ENCODE measurements around the gene BCL10.
A peak's percentile ranks its signal among the peaks of the same experiment; 100 is the strongest.

BCL10 gene

GRCh38 chr1:85276215-85276977 is at the start of gene BCL10 (continued):
- TF ChIP-seq ZNF660 (tag by site-specific recombination; IDR thresholded peaks at IDR 0.05) (peak; percentile 14; the same call in 1 of the 2 replicates), ZNF169 (tag by site-specific recombination; IDR thresholded peaks at IDR 0.05) (no peak), SETDB1 (IDR thresholded peaks at IDR 0.05; ENCODE audit: insufficient read length, low read length) (peak; percentile 0), ZNF514 (tag by site-specific recombination; IDR thresholded peaks at IDR 0.05) (no peak), ZNF707 (tag by site-specific recombination; IDR thresholded peaks at IDR 0.05) (no peak), ZNF18 (tag by site-specific recombination; IDR thresholded peaks at IDR 0.05) (no peak), ZBTB11 (tag by site-specific recombination; conservative IDR thresholded peaks at IDR 0.05; ENCODE audit: low read depth) (peak; percentile 86; the same call in 1 of the 2 replicates), ZNF26 (tag by site-specific recombination; IDR thresholded peaks at IDR 0.05) (no peak), ZNF664 (tag by site-specific recombination; IDR thresholded peaks at IDR 0.05) (no peak), ZNF521 (tag by site-specific recombination; IDR thresholded peaks at IDR 0.05) (no peak), ZNF335 (tag by site-specific recombination; conservative IDR thresholded peaks at IDR 0.05) (peak; percentile 45; the same call in 1 of the 2 replicates), KLF8 (tag by site-specific recombination; IDR thresholded peaks at IDR 0.05) (peak; percentile 71; the same call in 1 of the 2 replicates), ZBTB17 (tag by site-specific recombination; IDR thresholded peaks at IDR 0.05) (peak; percentile 75), ZNF19 (tag by site-specific recombination; IDR thresholded peaks at IDR 0.05; ENCODE audit: low read depth) (no peak), ZNF341 (tag by site-specific recombination; IDR thresholded peaks at IDR 0.05; ENCODE audit: low read depth) (peak; percentile 69), ZNF24 (tag by site-specific recombination; IDR thresholded peaks at IDR 0.05) (peak; percentile 74; the same call in 1 of the 2 replicates), KLF16 (tag by site-specific recombination; IDR thresholded peaks at IDR 0.05) (peak; percentile 71), ZNF692 (tag by site-specific recombination; IDR thresholded peaks at IDR 0.05) (peak; percentile 65), PRDM10 (tag by site-specific recombination; IDR thresholded peaks at IDR 0.05) (no peak; the same call in 1 of the 2 replicates), ZBTB10 (tag by site-specific recombination; IDR thresholded peaks at IDR 0.05) (peak; percentile 55; the same call in 1 of the 2 replicates), PATZ1 (tag by site-specific recombination; IDR thresholded peaks at IDR 0.05) (peak; percentile 92), MYNN (tag by site-specific recombination; IDR thresholded peaks at IDR 0.05; ENCODE audit: borderline replicate concordance) (no peak)
